ENCODE measurements around the gene CTSW.
A peak's percentile ranks its signal among the peaks of the same experiment; 100 is the strongest.

Gene CTSW

DNA sequence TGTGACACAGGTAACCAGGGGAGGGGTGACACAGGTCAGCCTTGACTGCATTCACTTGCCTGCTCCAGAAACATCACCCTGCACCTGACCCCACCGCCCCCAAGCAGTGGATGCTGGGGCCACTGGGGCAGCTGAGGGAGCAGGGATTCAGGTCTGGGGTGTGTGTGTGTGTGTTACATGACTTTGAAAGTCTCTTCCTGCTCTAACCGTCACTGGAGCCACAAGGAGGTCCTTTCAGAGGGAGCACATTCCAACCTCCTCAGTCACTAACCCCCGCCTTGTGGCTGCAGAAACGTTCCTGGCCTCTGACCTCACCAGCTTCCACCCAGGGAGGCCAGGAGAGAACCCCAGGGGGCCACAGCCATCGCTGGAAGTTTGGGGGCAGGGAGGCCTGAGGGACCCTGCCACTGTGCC is 23.4 kb downstream of the CTSW start:
- peak; percentile 87 for DNase-seq (ENCODE audit: low spot score)

DNA sequence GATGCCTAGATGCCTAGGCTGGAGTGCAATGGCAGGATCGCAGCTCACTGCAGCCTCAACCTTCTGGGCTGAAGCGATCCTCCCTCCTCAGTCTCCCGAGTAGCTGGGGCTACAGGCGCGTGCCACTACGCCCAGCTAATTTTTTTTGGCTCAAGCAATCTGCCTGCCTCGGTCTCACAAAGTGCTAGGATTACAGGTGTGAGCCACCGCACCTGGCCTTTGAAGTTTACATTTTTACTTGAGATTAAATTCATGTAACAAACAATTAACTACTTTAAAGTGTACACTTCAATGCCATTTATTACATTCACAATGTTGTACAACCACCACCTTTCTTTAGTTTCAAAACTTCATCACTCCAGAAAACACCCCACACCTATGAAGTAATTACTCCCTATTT is 24.1 kb downstream of the CTSW start:
- DNase-seq (ENCODE audit: low spot score), result no peak

GRCh38 chr11:65906602-65907001 is 27.0 kb downstream of the CTSW start:
- no peak for DNase-seq (ENCODE audit: low spot score)

GRCh38 chr11:65907878-65908277 is 28.2 kb downstream of the CTSW start:
- DNase-seq (ENCODE audit: low spot score), result no peak

DNA sequence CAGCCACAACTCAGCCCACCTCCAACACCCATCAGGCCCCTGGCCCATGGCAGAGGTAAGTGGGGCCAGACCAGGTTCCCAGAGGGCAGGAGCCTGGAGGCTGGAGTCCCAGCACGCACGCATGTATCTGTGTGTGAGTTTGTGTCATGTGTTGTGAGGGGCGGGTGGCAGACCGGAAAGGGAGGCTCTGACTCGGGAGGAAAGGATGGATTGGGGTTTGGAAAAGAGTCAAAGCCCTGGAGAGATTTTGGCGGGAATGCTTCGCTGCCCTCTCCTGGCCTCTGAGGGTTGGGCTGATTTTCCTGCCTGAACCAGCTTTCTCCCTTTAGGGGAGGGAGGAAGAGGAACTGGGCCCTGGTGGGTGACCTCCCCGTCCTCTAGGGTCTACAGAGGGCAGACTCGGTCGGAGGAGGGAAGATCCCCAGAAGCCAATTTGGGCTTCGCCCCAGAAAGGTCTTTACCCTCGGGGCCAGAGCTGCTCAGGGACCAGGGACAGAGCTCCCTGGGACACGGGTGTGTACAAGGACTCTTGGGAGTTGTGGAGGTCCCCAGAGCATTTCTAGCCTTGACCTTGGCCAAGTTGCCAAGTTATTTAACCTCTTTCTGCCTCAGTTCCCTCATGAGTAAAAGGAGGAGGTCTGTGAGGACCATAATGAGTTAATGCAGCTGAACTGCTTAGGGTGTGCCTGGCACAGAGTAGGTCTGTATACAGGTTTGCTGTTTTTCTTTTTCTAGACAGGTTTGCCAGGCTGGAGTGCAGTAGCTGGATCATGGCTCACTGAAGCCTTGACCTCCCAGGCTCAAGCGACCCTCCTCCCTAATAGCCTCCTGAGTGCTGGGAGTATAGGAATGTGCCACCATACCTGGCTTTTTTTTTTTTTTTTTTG is 32.3 kb downstream of the CTSW start:
- DNase-seq (ENCODE audit: low spot score), result peak; percentile 90

DNA sequence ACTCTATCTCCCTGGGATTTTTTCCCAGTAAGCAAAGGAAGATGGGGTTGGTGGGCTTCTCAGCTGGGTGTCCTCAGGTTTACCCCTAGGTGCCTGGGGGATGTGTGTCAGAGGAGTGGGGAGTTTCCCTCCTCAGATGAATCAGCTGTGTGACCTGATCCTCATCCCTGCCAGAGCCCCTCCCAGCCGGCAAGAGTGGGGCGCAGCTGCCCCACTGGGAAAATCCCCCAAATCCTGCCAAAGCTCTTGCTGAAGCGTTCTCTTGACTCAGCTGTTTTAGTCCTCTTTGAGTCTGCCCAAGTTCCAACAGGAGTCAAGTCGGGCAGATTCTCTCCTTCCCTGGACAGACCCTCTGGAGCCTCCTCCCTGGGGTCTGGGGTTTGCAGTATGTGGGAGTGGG is 33.2 kb downstream of the CTSW start:
- DNase-seq (ENCODE audit: low spot score), result no peak

- no peak for DNase-seq (ENCODE audit: low spot score)
Measured at GRCh38 chr11:65915101-65915820, 35.6 kb downstream of the CTSW start.

DNA sequence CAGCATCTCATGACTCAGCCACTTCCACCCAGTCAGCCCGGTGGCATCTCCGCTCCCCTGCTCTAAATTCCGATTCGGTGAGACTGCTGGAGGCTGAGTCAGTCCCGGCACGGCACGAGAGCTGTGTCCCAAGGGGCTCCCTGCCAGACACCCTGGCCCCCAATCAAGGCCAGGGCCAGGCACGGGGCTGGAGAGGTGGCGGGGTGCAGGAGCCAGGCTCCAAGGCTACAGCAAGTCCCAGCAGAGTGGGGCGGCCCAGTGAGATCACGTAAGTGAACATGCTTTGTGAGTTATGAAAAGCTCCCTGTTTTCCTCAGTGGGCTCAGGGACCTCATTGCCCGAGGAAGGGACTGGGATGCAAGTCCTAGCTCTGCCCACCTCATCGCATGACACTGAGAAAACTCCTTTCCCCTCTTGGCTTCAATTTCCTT is 36.2 kb downstream of the CTSW start:
- DNase-seq (ENCODE audit: low spot score), result peak; percentile 97

DNA sequence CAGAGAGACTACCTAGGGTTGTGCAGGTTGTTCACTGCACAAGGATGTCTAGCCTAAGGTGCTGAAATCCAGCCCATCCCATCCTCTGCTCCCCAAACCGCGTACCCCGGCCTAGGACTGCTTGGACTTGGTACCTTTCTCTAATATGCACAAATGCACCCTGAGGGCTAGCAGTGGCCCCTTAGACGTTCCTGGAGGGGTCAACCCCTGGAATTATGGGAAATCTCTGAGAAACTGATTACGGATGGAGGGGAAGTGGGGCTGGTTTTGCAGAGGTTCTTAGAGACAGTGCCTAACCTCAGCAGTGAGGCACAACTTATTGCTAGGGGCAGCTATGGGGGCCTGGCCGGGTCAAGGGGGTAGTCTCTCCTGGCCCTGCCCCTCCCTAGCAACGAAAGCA is 36.8 kb downstream of the CTSW start:
- no peak for DNase-seq (ENCODE audit: low spot score)

DNA sequence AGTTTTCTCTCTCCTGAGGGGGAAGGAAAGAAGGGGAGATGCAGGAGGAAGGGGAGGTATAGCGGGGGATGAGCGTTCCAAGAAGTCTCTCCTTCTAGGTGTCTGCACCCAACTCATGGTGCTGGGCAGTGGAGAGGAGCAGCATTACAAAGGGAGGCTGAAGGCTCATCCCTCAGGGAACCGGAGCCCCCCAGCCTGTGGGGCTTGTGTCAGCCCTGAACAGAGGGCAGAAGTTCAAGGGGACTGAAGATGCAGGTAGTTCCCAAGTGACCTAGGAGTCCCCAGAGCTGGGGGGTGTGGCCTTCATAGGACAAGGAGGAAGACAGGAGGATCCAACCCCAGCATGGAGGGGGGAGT is 37.4 kb downstream of the CTSW start:
- DNase-seq (ENCODE audit: low spot score), result no peak

- no peak for DNase-seq (ENCODE audit: low spot score)
Measured at GRCh38 chr11:65917434-65918210, 38.0 kb downstream of the CTSW start.

GRCh38 chr11:65918211-65919140 is 38.8 kb downstream of the CTSW start, which contains the start of gene C11orf68:
Gene C11orf68 (minus strand): TSS chr11:65919062. CDS start chr11:65919031, 31 bp downstream.
- no peak for DNase-seq (ENCODE audit: low spot score)

DNA sequence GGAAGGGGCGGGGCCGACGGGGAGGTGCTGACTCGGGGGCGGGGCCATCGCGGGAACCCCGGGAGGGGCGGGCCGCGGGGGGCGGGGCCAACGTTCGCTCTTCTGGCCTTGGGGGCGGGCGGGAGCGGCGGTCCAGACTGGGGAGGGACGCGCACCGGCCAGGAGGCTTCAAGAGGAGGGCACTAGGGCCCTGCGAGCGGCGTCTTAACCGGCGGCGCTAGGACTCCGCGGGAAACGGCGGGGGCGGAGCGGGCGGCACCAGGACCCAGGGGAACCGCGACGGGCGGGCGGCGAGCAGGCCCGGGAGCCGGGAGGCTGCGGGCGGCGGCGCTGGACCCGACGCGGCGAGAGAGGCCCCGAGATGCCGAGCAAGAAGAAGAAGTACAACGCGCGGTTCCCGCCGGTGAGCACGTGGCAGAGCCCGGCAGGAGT is 39.5 kb downstream of the CTSW start, which contains the start of gene DRAP1:
TSS of gene DRAP1 (plus strand) at position 286 of the 432 bp plus-strand sequence. CDS start at position 362, 76 bp downstream.
- peak; percentile 94 for DNase-seq (ENCODE audit: low spot score)

DNA sequence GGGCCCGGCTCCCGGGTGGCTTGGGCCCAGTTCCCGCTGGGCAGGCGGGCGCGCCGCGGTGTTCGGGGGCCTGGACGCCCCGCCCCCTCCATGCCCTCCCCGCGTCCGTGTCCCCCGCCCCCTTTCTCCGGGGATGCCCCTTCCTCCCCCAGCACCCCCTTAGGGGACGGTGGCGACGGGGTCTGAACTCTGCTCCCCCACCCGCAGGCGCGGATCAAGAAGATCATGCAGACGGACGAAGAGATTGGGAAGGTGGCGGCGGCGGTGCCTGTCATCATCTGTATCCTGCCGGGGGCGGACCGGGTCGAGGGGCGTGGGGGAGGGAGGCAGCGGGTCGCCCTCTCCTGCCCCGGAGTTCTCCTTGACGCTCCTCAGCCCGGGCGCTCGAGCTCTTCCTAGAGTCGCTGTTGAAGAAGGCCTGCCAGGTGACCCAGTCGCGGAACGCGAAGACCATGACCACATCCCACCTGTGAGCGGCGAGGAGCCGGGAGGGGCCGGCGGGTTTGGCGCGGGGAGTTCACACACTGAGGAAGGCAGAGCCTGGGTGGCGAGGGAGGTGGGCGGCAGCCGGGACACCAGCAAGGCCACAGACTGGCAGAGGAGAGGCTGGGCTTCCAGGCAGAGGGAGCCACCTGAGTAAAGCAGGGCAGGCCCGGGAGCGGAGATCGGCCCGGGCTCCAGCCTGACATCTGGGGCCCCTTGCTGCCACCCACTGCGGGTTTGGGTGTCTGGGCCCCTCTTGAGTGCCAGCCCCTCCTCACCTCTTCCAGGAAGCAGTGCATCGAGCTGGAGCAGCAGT is 40.1 kb downstream of the CTSW start:
- no peak for DNase-seq (ENCODE audit: low spot score)

GRCh38 chr11:65920372-65920802 is 40.8 kb downstream of the CTSW start:
- no peak for DNase-seq (ENCODE audit: low spot score)

DNA sequence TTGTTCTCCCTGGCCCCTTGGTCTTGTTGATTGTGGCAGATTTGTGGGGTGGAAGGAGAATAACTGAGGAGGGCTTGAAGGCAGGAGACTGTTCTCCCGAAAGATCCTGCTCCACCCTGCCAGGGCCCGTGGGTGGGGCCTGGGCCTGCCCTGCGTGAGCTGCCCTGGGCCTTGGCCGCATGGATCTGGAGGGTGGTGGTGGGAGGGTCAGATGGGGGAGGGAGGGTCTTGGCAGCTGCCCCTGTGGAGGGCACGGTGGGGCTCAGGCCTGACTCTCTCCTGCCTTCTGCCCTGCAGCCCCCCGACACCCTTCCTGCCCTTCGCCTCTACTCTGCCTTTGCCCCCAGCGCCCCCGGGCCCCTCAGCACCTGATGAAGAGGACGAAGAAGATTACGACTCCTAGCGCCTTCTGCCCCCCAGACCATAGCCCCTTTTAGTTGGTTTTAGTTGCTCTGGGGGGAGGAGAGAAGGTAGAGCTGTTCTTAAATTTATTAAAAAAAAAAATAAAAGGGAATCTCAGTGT is 41.5 kb downstream of the CTSW start:
- no peak for DNase-seq (ENCODE audit: low spot score)

DNA sequence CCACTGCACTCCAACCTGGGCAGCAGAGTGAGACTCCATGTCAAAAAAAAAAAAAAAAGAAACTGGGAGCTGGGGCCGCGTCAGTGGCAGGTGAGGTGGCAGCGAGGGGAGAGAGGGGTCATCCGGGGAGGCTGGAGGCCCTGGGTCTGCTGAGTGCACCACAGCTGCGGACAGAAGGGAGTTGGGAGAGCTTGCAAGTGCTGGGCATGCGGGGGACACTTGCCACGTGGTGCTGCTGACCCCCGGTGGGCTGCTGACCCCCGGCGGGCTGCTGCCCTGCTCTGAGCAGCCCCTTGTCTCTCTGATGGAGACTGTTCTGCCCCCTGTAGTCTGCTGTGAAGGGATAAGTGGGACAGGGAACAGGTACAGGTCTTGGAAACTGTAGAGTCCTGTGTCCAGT is 42.2 kb downstream of the CTSW start:
- DNase-seq (ENCODE audit: low spot score), result no peak

GRCh38 chr11:65922565-65922964 is 42.9 kb downstream of the CTSW start:
- no peak for DNase-seq (ENCODE audit: low spot score)

DNA sequence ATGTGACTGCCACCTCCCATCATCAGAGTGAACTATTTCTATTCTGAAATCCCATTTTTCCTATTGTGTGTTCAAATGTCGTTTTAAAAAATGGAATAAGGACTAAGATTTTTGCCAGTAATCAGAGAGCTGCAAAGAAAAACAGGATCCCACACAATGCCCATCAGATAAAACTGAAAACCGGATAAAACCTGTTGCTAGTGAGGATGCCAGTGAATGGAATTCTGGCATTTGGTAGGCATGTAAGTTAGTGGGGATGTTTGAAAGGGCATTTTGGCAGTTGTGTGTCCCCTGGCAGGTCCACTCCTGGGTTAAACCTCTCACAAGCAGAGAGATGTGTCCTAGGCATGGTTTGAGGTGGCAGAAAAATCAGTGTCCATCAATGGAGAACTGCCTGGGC is 45.8 kb downstream of the CTSW start:
- no peak for DNase-seq (ENCODE audit: low spot score)

DNA sequence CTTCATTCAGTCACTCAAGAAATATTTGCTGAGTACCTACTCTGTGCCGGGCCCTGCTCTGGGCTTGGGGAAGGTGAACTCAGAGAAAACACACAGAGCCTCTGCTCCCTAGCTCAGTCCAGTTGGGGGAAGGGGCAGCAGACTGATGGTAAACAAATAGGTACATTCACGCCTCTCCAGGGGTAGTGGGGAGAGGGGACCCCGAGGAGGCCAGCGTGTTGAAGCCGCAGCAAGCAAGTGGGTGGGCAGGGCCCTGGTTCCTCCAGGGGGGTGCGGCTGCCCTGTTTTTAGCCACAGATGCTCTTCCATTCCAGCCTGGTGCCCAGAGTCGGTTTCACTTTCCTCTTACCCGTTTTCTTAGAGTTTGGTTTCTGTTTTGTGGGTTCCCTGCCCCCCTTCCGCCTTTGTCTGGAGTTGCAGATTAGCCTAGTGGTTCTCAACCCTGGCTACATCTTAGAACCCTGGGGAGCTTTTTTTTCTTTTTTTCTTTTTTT is 48.3 kb downstream of the CTSW start:
- DNase-seq (ENCODE audit: low spot score), result no peak

All from COLO829 (cell line).